Measurements from ENCODE around the gene WNT8B.

The WNT8B gene

GRCh38 chr10:100502926-100503494 is 40.2 kb downstream of the WNT8B start:
- DNase-seq (ENCODE audit: low read depth): no peak
- in situ Hi-C loops (cut with HindIII; ENCODE audit: low sequenced_read_pairs): no loop called here

DNA sequence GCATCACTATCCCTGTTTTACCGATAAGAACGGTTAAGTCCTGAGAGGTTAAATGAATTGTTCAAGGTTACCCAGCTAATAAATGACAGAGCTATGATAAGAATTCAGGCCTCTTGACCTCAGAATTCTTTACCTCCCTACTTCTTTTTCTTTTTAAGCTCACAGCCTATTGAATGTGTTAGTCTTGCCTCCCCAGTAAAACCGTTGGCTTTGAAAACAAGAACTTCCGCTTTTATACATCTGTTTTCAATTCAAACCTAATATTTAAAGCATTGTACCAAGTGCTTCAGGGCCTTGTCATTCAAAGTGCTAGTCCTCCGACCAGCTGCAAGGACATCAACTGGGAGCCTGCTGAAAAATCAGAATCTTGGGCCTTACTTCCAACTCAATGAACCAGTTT is 41.3 kb downstream of the WNT8B start:
- TF ChIP-seq, protein P1, sequence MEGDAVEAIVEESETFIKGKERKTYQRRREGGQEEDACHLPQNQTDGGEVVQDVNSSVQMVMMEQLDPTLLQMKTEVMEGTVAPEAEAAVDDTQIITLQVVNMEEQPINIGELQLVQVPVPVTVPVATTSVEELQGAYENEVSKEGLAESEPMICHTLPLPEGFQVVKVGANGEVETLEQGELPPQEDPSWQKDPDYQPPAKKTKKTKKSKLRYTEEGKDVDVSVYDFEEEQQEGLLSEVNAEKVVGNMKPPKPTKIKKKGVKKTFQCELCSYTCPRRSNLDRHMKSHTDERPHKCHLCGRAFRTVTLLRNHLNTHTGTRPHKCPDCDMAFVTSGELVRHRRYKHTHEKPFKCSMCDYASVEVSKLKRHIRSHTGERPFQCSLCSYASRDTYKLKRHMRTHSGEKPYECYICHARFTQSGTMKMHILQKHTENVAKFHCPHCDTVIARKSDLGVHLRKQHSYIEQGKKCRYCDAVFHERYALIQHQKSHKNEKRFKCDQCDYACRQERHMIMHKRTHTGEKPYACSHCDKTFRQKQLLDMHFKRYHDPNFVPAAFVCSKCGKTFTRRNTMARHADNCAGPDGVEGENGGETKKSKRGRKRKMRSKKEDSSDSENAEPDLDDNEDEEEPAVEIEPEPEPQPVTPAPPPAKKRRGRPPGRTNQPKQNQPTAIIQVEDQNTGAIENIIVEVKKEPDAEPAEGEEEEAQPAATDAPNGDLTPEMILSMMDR (IDR thresholded peaks at IDR 0.05; ENCODE audit: low read depth, low read length, missing control alignments): no peak
- in situ Hi-C loops (cut with HindIII; ENCODE audit: low sequenced_read_pairs): no loop called here
- no peak overlapping the region for H3K4me3 ChIP-seq (ENCODE audit: low read depth, low read length)
- DNase-seq (ENCODE audit: low read depth): no peak

More at GRCh38 chr10:100502926-100503494, 40.2 kb downstream of the WNT8B start:
- TF ChIP-seq, protein P1 (IDR thresholded peaks at IDR 0.05; ENCODE audit: low read depth, low read length, missing control alignments): no peak
- no peak overlapping the region for H3K4me3 ChIP-seq (ENCODE audit: low read depth, low read length)

DNA sequence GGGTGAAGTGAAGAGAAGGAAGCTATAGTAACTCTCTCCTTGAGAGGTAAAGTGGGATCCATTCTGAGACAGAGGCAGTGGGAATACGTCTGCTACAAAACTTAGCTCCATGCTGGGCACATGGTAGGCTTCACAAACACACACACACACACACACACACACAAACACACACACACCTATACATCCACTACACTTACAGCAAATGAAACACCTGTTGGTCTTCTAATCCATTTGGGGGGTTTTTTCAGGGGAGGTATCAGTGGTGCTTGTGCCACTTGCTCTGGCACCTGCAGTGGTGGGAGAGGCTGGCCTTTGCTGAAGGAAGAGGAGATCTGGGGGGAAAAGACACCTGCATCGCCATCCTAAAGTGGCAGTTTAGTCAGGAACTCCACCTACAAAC is 42.4 kb downstream of the WNT8B start:
- H3K4me3 ChIP-seq (ENCODE audit: low read depth, low read length): no peak overlapping the region
- TF ChIP-seq, protein P1 (IDR thresholded peaks at IDR 0.05; ENCODE audit: low read depth, low read length, missing control alignments): no peak
- no peak for DNase-seq (ENCODE audit: low read depth)
- in situ Hi-C loops (cut with HindIII; ENCODE audit: low sequenced_read_pairs): no loop called here

GRCh38 chr10:100506596-100507356 is 44.0 kb downstream of the WNT8B start:
- no peak overlapping the region for H3K4me3 ChIP-seq (ENCODE audit: low read depth, low read length)
- TF ChIP-seq, protein P1 (IDR thresholded peaks at IDR 0.05; ENCODE audit: low read depth, low read length, missing control alignments): no peak
- in situ Hi-C loops (cut with HindIII; ENCODE audit: low sequenced_read_pairs): no loop called here
- DNase-seq (ENCODE audit: low read depth): no peak

DNA sequence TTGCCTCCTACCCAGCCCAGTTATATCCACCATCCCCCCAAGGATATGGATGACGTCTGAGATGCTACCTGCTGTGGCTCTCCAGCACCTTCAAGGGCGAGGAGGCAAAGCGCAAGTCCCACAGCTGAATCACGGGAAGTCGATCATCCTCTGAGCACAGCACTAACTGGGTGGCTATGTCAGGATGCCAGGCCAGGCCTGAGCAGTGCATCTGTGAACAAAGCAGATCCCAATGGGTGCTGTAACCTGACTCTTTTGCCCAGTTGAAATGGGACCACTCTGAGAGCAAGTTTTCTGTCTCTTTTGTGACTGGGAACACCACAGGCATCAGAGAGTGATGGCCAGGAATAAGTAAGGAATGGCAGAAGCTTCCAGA is 44.5 kb downstream of the WNT8B start:
- DNase-seq (ENCODE audit: low read depth): no peak
- H3K4me3 ChIP-seq (ENCODE audit: low read depth, low read length): no peak overlapping the region
- TF ChIP-seq, protein P1 (IDR thresholded peaks at IDR 0.05; ENCODE audit: low read depth, low read length, missing control alignments): no peak
- in situ Hi-C loops (cut with HindIII; ENCODE audit: low sequenced_read_pairs): no loop called here

- no peak for DNase-seq (ENCODE audit: low read depth)
- H3K4me3 ChIP-seq (ENCODE audit: low read depth, low read length): no peak overlapping the region
- in situ Hi-C loops (cut with HindIII; ENCODE audit: low sequenced_read_pairs): no loop called here
- TF ChIP-seq, protein P1 (IDR thresholded peaks at IDR 0.05; ENCODE audit: low read depth, low read length, missing control alignments): no peak
Measured at GRCh38 chr10:100508266-100508665, 45.5 kb downstream of the WNT8B start.

All from astrocyte of the cerebellum (primary cell).